Gastrocnemius medialis (tissue), 4 donors: ENCODE results near the gene ADARB2. TPM values are rescaled to one million over a fixed set of nuclear protein-coding genes. Genes with fewer than 3 reads are reported as not detected.

ENCODE experiments used
- ATAC-seq, 2 donors: fragments of 150-250 bp; one replicate each; pipeline ENCODE4 v1.9.1; 2016
- DNase-seq, 2 donors: peaks; one replicate each; pipeline ENCODE4 v3.0.0-alpha.2; 2019
- H3K27ac ChIP-seq, 4 donors: fragments of 200-600 bp; sonication (generic); 1 replicate in 1 of 4; 2 replicates in 3 of 4; pipeline ENCODE4 v1.5.1; 2016 to 2018; ENCODE audit warnings: mild to moderate bottlenecking in 2 of 4, moderate library complexity in 1 of 4
- H3K27me3 ChIP-seq, 3 donors: fragments of 200-600 bp; sonication (generic) in 2 of 3; 1 replicate in 1 of 3; 2 replicates in 2 of 3; pipeline versions ENCODE4 v1.5.1 to v1.6.0; 2016 to 2019; ENCODE audit warnings: mild to moderate bottlenecking in 1 of 3, moderate library complexity in 1 of 3
- H3K36me3 ChIP-seq, 2 donors: fragments of 200-600 bp; sonication (generic) in 1 of 2; one replicate each; pipeline ENCODE4 v1.5.1; 2017 to 2018
- H3K4me1 ChIP-seq, 2 donors: fragments of 200-600 bp; sonication (generic) in 1 of 2; one replicate each; pipeline ENCODE4 v1.5.1; 2016 to 2017; ENCODE audit warnings: mild to moderate bottlenecking in 2 of 2
- H3K4me3 ChIP-seq, 4 donors: fragments of 200-600 bp; sonication (generic) in 3 of 4; 1 replicate in 1 of 4; 2 replicates in 3 of 4; pipeline ENCODE4 v1.5.1; 2016 to 2019; ENCODE audit warnings: mild to moderate bottlenecking in 2 of 4
- H3K9me3 ChIP-seq, 3 donors: fragments of 200-600 bp; sonication (generic) in 2 of 3; 1 replicate in 1 of 3; 2 replicates in 2 of 3; pipeline ENCODE4 v1.5.1; 2016 to 2019
- CTCF ChIP-seq, 5 experiments: fragments of 450-650 bp in 3 of 5; fragments of 200-600 bp in 2 of 5; sonication (generic) in 2 of 5; IDR thresholded peaks in 4 of 5; conservative IDR thresholded peaks in 1 of 5; 1 replicate in 4 of 5; 2 replicates in 1 of 5; pipeline ENCODE4 v1.5.1; 2016 to 2019; ENCODE audit warnings: antibody characterized with exemption in 5 of 5, mild to moderate bottlenecking in 3 of 5, moderate library complexity in 3 of 5
- POLR2A ChIP-seq, 2 donors: fragments of 450-650 bp; IDR thresholded peaks; one replicate each; pipeline ENCODE4 v1.6.1; 2017; ENCODE audit warnings: antibody characterized with exemption in 2 of 2, mild to moderate bottlenecking in 2 of 2, moderate library complexity in 2 of 2
- in situ Hi-C, 4 donors: fragments of 200-750 bp; cut with MboI; loops; one replicate each; pipeline versions ENCODE4 v1.15.0 to v1.8.0; 2017; ENCODE audit warnings: low sequenced_read_pairs in 4 of 4
- intact Hi-C: fragments of 100-400 bp; cut with DNase I; formaldehyde crosslinking; loops from one replicate; pipeline ENCODE4 v1.15.1; 2023; ENCODE audit warnings: low total_unique reads
- total RNA-seq, 4 donors: library from RNA; depleted of rRNA; stranded (reverse); fragments of >200 nt; gene quantifications; one replicate each; pipeline versions ENCODE4 v1.1.0 to v1.2.3, GENCODE V29; 2016

ADARB2 gene
- total RNA-seq, 4 donors from 2014 or later = 0.07 to 0.87 (median 0.10) TPM

GRCh38 chr10:1522237-1522636, 215.1 kb downstream of the ADARB2 start:
- ATAC-seq (no peak), DNase-seq (no peak)
- in situ Hi-C loops = no loop called here
- no peak for TF ChIP-seq CTCF (IDR thresholded peaks at IDR 0.05 in 4 of 5, conservative IDR thresholded peaks at IDR 0.05 in 1 of 5)
- TF ChIP-seq POLR2A (IDR thresholded peaks at IDR 0.05) = no peak
- H3K36me3 ChIP-seq = no peaks in the 10 kb centered on the region
- H3K27me3 ChIP-seq = no peaks in the 10 kb centered on the region
- intact Hi-C loops = no loop called here
- no peak overlapping the region for H3K4me3 ChIP-seq
- no peaks in the 10 kb centered on the region for H3K9me3 ChIP-seq
- H3K4me1 ChIP-seq = no peaks in the 10 kb centered on the region
- H3K27ac ChIP-seq = no peak overlapping the region

GRCh38 chr10:1521741-1522140, 215.6 kb downstream of the ADARB2 start:
- no peak overlapping the region for H3K4me3 ChIP-seq
- no peak overlapping the region for H3K27ac ChIP-seq
- no peaks in the 10 kb centered on the region for H3K36me3 ChIP-seq
- no peaks in the 10 kb centered on the region for H3K4me1 ChIP-seq
- TF ChIP-seq CTCF (IDR thresholded peaks at IDR 0.05 in 4 of 5, conservative IDR thresholded peaks at IDR 0.05 in 1 of 5) (no peak), POLR2A (IDR thresholded peaks at IDR 0.05) (no peak)
- no peak for ATAC-seq
- in situ Hi-C loops = no loop called here
- H3K9me3 ChIP-seq = no peaks in the 10 kb centered on the region
- no peak for DNase-seq
- H3K27me3 ChIP-seq = no peaks in the 10 kb centered on the region
- intact Hi-C loops = no loop called here

GRCh38 chr10:1520909-1521565, 216.3 kb downstream of the ADARB2 start:
- no peaks in the 10 kb centered on the region for H3K4me1 ChIP-seq
- no peaks in the 10 kb centered on the region for H3K36me3 ChIP-seq
- ATAC-seq (no peak), DNase-seq (no peak)
- TF ChIP-seq POLR2A (IDR thresholded peaks at IDR 0.05) (no peak), CTCF (IDR thresholded peaks at IDR 0.05 in 4 of 5, conservative IDR thresholded peaks at IDR 0.05 in 1 of 5) (no peak)
- intact Hi-C loops = no loop called here
- no peaks in the 10 kb centered on the region for H3K27me3 ChIP-seq
- H3K4me3 ChIP-seq = no peak overlapping the region
- in situ Hi-C loops = no loop called here
- no peak overlapping the region for H3K27ac ChIP-seq
- H3K9me3 ChIP-seq = no peaks in the 10 kb centered on the region

- in situ Hi-C loops = no loop called here
- no peak for DNase-seq
Measured at GRCh38 chr10:1519391-1519790, 217.9 kb downstream of the ADARB2 start.

More at GRCh38 chr10:1519391-1519790, 217.9 kb downstream of the ADARB2 start:
- intact Hi-C loops = no loop called here
- TF ChIP-seq POLR2A (IDR thresholded peaks at IDR 0.05) = no peak
- no peak for TF ChIP-seq CTCF (IDR thresholded peaks at IDR 0.05 in 4 of 5, conservative IDR thresholded peaks at IDR 0.05 in 1 of 5)
- no peak for ATAC-seq
- Histone ChIP-seq H3K27me3 (no peaks in the 10 kb centered on the region), H3K4me1 (no peaks in the 10 kb centered on the region), H3K9me3 (no peaks in the 10 kb centered on the region), H3K27ac (no peak overlapping the region), H3K4me3 (no peak overlapping the region), H3K36me3 (no peaks in the 10 kb centered on the region)
